Measurements from ENCODE around the gene PFKFB2.

DNA sequence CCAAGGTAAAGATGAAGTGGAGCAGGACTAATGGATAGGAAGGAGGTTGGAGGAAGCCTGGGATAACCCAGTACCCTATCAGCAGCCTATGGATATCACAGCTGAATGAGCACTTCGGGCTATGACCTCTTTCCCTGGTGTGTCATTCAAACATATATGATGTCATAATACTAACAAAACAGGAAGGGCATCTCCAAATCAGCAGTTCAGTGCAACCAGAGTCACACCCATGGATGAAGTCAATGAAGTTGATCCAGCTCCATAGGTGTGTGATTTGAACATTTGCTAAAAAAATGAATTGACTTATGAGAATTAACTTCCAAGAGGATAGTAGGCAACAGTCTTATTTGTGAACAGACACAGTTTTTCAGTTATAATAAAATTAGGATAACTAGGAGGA lies 18.9 kb upstream of the PFKFB2 start:
- TF ChIP-seq, protein P1, sequence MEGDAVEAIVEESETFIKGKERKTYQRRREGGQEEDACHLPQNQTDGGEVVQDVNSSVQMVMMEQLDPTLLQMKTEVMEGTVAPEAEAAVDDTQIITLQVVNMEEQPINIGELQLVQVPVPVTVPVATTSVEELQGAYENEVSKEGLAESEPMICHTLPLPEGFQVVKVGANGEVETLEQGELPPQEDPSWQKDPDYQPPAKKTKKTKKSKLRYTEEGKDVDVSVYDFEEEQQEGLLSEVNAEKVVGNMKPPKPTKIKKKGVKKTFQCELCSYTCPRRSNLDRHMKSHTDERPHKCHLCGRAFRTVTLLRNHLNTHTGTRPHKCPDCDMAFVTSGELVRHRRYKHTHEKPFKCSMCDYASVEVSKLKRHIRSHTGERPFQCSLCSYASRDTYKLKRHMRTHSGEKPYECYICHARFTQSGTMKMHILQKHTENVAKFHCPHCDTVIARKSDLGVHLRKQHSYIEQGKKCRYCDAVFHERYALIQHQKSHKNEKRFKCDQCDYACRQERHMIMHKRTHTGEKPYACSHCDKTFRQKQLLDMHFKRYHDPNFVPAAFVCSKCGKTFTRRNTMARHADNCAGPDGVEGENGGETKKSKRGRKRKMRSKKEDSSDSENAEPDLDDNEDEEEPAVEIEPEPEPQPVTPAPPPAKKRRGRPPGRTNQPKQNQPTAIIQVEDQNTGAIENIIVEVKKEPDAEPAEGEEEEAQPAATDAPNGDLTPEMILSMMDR (conservative IDR thresholded peaks at IDR 0.05): no peak
- no peak for TF ChIP-seq ZFX (IDR thresholded peaks at IDR 0.05)

Data from C4-2B (cell line).